Peyer's patch (tissue), 4 donors: ENCODE measurements around the gene PDPK1. TPM values are rescaled to one million over a fixed set of nuclear protein-coding genes. Genes with fewer than 3 reads are reported as not detected.

ENCODE experiments used
- DNase-seq, 3 donors: peaks; one replicate each; pipeline ENCODE4 v3.0.0-alpha.2; 2017 to 2019
- H3K27ac ChIP-seq, 4 donors: fragments of 200-600 bp; sonication (generic); one replicate each; pipeline ENCODE4 v1.5.1; 2016 to 2019
- H3K27me3 ChIP-seq, 2 donors: fragments of 200-600 bp; sonication (generic); one replicate each; pipeline ENCODE4 v1.5.1; 2019
- H3K36me3 ChIP-seq, 3 donors: fragments of 200-600 bp; sonication (generic); one replicate each; pipeline ENCODE4 v1.5.1; 2016 to 2019
- H3K4me1 ChIP-seq, 4 donors: fragments of 200-600 bp; sonication (generic); one replicate each; pipeline ENCODE4 v1.5.1; 2016 to 2019
- H3K4me3 ChIP-seq, 4 donors: fragments of 200-600 bp; sonication (generic); 1 replicate in 3 of 4; 2 replicates in 1 of 4; pipeline ENCODE4 v1.5.1; 2016 to 2019; ENCODE audit warnings: mild to moderate bottlenecking in 1 of 4
- H3K9me3 ChIP-seq, 4 donors: fragments of 200-600 bp; sonication (generic); one replicate each; pipeline ENCODE4 v1.5.1; 2016 to 2019; ENCODE audit warnings: mild to moderate bottlenecking in 1 of 4
- POLR2A ChIP-seq, 2 donors: fragments of 450-650 bp; IDR thresholded peaks; one replicate each; pipeline ENCODE4 v1.5.1; 2017; ENCODE audit warnings: antibody characterized with exemption in 2 of 2, mild to moderate bottlenecking in 2 of 2, moderate library complexity in 2 of 2
- total RNA-seq, 4 donors: library from RNA; depleted of rRNA; stranded (reverse); fragments of >200 nt; gene quantifications; one replicate each; pipeline ENCODE4 v1.1.0, GENCODE V29; 2016
- TF ChIP-seq, protein P1 (sequence below), 6 experiments: fragments of 450-650 bp in 4 of 6; fragments of 200-600 bp in 2 of 6; sonication (generic) in 1 of 6; IDR thresholded peaks; one replicate each; pipeline ENCODE4 v1.5.1; 2017 to 2019; ENCODE audit warnings: antibody characterized with exemption in 6 of 6, mild to moderate bottlenecking in 3 of 6, moderate library complexity in 1 of 6

Gene PDPK1
- total RNA-seq, 4 donors from 2014 or later, result 38.8 to 128 (median 85.1) TPM

DNA sequence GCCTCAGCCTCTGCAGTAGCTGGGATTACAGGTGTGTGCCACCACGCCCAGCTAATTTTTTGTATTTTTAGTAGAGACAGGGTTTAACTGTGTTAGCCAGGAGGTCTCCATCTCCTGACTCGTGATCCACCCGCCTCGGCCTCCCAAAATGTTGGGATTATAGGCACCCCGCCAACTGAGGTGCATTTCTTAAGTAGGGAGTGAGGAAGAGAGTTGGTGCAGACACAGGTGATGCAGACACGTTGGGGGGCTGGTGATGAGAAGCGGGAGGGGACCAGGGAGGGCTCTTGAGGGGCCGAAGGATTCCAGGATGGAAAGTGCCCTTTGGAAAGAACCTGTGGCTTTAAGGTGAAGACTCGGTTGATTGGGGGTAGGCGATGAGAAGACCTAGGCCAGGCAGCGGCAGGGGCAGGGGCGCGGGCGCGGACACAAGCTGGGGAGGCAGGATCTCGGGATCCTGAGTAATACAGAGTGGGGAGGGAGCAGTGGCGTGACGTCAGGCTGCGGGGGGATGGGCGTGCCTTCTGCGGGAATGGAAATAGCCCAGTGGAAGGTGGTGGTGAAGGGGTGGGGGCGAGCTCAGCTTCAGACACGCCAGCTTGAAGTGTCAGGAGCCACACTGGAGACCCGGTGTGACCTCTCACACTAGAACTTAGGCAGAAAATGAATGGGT lies 26.6 kb upstream of the PDPK1 start:
- peak in 1 of 3 donors; percentile 74 for DNase-seq
- H3K4me3 ChIP-seq, result no peak overlapping the region
- TF ChIP-seq, protein P1, sequence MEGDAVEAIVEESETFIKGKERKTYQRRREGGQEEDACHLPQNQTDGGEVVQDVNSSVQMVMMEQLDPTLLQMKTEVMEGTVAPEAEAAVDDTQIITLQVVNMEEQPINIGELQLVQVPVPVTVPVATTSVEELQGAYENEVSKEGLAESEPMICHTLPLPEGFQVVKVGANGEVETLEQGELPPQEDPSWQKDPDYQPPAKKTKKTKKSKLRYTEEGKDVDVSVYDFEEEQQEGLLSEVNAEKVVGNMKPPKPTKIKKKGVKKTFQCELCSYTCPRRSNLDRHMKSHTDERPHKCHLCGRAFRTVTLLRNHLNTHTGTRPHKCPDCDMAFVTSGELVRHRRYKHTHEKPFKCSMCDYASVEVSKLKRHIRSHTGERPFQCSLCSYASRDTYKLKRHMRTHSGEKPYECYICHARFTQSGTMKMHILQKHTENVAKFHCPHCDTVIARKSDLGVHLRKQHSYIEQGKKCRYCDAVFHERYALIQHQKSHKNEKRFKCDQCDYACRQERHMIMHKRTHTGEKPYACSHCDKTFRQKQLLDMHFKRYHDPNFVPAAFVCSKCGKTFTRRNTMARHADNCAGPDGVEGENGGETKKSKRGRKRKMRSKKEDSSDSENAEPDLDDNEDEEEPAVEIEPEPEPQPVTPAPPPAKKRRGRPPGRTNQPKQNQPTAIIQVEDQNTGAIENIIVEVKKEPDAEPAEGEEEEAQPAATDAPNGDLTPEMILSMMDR (IDR thresholded peaks at IDR 0.05), result no peak
- TF ChIP-seq POLR2A (IDR thresholded peaks at IDR 0.05), result no peak

DNA sequence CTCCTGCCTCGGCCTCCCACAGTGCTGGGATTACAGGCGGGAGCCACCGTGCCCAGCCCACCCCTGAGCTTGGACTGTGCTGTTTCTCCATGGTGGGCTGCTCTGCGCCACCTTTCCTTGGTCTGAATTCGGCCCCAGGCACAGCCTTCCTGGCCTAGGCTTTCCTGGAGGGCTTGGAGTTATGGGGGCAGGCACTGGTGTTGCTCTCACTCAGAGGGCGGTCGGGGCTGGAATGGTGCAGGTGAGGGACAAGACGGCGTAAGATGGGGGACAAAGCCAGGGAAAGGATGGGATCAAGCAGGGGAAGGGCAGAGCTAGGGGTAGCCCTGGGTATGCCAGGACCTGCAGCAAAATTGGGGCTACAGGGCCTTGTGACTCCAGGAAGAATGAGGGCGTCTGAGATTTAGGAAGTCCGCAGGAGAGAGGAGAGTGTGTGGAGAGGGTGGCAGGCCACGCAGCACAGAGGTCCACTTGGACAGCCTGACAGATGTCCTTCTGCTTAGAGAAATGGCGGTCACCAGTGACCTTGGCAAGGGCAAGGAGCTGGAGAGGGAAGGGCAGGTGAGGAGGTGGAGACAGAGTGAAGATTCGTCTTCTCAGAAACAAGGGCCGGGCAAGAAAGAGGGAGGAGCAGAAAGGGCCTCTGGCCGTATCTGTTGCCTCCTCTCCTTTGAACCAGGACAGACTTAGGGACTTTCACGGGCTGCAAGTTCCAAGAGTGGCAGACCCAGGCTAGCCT lies 25.7 kb upstream of the PDPK1 start:
- H3K9me3 ChIP-seq, result no peaks in the 10 kb centered on the region
- H3K4me3 ChIP-seq, result no peak overlapping the region
- TF ChIP-seq POLR2A (IDR thresholded peaks at IDR 0.05), result no peak
- TF ChIP-seq, protein P1 (IDR thresholded peaks at IDR 0.05), result no peak
- H3K27ac ChIP-seq, result peak overlapping the region in 1 of 4 donors; percentile 100
- H3K36me3 ChIP-seq, result no peaks in the 10 kb centered on the region
- H3K4me1 ChIP-seq, result peaks cover 0 to 45% (median 43%) of the 10 kb centered on the region in 4 donors
- DNase-seq, result no peak
- H3K27me3 ChIP-seq, result no peaks in the 10 kb centered on the region

More for the DNA sequence above, 26.6 kb upstream of the PDPK1 start:
- no peaks in the 10 kb centered on the region for H3K36me3 ChIP-seq
- no peak overlapping the region for H3K27ac ChIP-seq
- peaks cover 0 to 39% (median 35%) of the 10 kb centered on the region in 4 donors for H3K4me1 ChIP-seq
- H3K9me3 ChIP-seq, result no peaks in the 10 kb centered on the region
- no peaks in the 10 kb centered on the region for H3K27me3 ChIP-seq

DNA sequence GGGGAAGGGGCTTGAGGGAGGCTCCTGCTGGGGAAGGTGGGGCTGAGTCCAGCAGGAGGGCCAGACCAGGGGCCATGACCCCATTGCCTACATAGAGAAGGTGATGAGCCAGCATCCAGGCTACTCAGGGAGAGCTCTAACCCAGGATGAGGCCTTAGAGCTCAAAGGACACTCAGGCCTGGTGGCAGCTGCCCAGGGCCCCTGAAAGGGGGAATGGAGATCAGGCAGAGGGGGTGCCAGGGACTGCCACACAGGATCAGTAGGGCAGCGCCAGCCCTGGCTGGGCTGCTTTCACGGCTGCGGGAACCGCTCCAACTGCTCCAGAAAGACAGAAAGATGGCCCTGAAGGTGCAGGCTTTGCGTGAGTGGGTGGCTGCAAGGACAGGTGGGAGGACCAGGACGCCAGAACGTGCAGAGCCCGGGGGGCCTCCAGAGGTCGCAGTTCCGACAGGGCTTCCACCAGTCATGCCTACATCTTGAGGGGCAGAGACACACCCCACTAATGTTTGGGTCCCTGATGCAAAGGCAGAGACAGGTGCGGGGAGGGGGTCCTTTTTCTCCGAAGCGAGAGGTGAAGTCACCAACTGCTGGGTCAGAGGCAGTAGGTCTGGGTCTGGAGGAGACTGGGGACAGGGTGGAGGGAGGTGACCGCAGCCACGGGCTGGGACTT lies 25.0 kb upstream of the PDPK1 start:
- Histone ChIP-seq H3K4me1 (peaks cover 0 to 52% (median 40%) of the 10 kb centered on the region in 4 donors), H3K27me3 (no peaks in the 10 kb centered on the region), H3K27ac (peak overlapping the region; percentile 96 to 100 (median 99)), H3K36me3 (no peaks in the 10 kb centered on the region), H3K4me3 (peak overlapping the region; percentile 77 to 100 (median 92)), H3K9me3 (no peaks in the 10 kb centered on the region)
- TF ChIP-seq, protein P1 (IDR thresholded peaks at IDR 0.05), result peak in 1 of 6 experiments; percentile 31
- no peak for TF ChIP-seq POLR2A (IDR thresholded peaks at IDR 0.05)
- peak in 2 of 3 donors; percentile 53 to 72 for DNase-seq

DNA sequence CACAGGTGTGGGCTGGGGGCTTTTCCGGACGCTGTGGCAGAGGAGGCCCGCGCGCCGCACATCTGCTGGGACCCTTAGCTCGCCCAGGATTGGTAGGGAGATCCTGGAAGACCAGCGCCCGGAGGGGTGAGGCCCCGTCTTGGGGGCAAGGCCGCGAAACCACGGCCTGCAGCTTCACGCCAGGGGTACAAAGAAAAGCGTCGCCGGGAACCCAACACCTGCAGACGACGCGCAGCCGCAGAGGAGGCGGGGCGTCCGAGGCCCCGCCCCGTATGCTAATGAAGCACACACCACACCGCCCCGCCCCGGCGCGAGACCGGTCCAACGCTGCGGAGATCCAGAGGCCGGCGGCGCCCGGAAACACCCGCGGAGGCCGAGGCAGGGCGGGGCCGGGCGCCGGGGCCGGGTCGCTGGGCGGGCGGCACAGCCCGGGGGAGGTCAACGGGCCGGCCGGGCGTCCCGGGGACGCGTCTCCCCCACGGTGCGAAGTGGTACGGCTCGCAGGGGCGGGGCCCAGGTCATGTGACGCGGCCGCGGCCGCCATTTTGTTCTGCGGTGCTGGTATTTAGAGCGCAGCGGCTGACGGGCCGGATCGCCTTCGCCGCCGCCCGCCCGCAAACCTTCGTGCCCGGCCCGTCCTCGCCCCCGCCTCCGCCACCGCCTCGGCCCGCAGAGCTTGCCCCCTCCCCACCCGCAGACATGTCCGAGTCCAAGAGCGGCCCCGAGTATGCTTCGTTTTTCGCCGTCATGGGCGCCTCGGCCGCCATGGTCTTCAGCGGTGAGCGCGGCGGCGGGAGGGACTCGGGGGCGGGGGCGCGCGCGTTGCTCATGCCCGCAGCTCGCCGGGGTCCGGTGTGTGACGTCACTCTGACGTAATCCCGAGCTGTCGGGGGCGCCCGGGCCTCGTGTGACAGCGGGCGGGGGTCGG lies 24.2 kb upstream of the PDPK1 start, which contains the start of gene ATP6V0C:
ATP6V0C (plus strand) TSS at position 548 of the 928 bp plus-strand sequence; CDS start at position 700, 152 bp downstream.
- no peaks in the 10 kb centered on the region for H3K9me3 ChIP-seq
- H3K27ac ChIP-seq, result peak within 1 kb of the TSS; percentile 96 to 100 (median 99)
- H3K4me1 ChIP-seq, result peaks cover 0 to 60% (median 36%) of the 10 kb centered on the region in 4 donors
- no peaks in the 10 kb centered on the region for H3K27me3 ChIP-seq
- peak within 1 kb of the TSS; percentile 77 to 100 (median 92) for H3K4me3 ChIP-seq
- DNase-seq, result peak; percentile 97 to 98 (median 97)
- peak; percentile 82 to 89 for TF ChIP-seq POLR2A (IDR thresholded peaks at IDR 0.05)
- TF ChIP-seq, protein P1 (IDR thresholded peaks at IDR 0.05), result no peak
- peaks cover 0 to under 1% (median 0%) of the 10 kb centered on the region in 3 donors for H3K36me3 ChIP-seq
